Neutrophil (primary cell): Measurements from ENCODE around the gene TAF5L.

ENCODE experiments used
- H3K27ac ChIP-seq: fragments of 200-600 bp; sonication (generic); 2 replicates; pipeline ENCODE4 v1.5.1; 2016; ENCODE audit warnings: mild to moderate bottlenecking, moderate library complexity
- H3K27me3 ChIP-seq: fragments of 200-600 bp; sonication (generic); 2 replicates; pipeline ENCODE4 v1.6.0; 2016; ENCODE audit warnings: mild to moderate bottlenecking
- H3K36me3 ChIP-seq: fragments of 200-600 bp; sonication (generic); 2 replicates; pipeline ENCODE4 v1.5.1; 2017
- H3K4me1 ChIP-seq, 2 experiments: fragments of 200-600 bp in 1 of 2; sonication (generic) in 1 of 2; 1 replicate in 1 of 2; 2 replicates in 1 of 2; pipeline versions ENCODE4 v1.5.1 to v1.6.1; 2013 to 2016; ENCODE audit warnings: low read depth in 1 of 2, low read length in 1 of 2, mild to moderate bottlenecking in 1 of 2, moderate library complexity in 1 of 2; ENCODE audit not compliant: control insufficient read depth in 1 of 2, insufficient read depth in 1 of 2
- H3K4me3 ChIP-seq, 2 experiments: fragments of 200-600 bp in 1 of 2; sonication (generic) in 1 of 2; 1 replicate in 1 of 2; 2 replicates in 1 of 2; pipeline ENCODE4 v1.5.1; 2013 to 2016; ENCODE audit warnings: low read depth in 1 of 2, low read length in 1 of 2, mild to moderate bottlenecking in 1 of 2, moderate library complexity in 1 of 2
- H3K9me3 ChIP-seq: fragments of 200-600 bp; sonication (generic); 2 replicates; pipeline ENCODE4 v1.5.1; 2016
- CTCF ChIP-seq: fragments of 200-600 bp; sonication (generic); IDR thresholded peaks from 2 replicates; pipeline ENCODE4 v1.5.1; 2016; ENCODE audit warnings: antibody characterized with exemption

The TAF5L gene

DNA sequence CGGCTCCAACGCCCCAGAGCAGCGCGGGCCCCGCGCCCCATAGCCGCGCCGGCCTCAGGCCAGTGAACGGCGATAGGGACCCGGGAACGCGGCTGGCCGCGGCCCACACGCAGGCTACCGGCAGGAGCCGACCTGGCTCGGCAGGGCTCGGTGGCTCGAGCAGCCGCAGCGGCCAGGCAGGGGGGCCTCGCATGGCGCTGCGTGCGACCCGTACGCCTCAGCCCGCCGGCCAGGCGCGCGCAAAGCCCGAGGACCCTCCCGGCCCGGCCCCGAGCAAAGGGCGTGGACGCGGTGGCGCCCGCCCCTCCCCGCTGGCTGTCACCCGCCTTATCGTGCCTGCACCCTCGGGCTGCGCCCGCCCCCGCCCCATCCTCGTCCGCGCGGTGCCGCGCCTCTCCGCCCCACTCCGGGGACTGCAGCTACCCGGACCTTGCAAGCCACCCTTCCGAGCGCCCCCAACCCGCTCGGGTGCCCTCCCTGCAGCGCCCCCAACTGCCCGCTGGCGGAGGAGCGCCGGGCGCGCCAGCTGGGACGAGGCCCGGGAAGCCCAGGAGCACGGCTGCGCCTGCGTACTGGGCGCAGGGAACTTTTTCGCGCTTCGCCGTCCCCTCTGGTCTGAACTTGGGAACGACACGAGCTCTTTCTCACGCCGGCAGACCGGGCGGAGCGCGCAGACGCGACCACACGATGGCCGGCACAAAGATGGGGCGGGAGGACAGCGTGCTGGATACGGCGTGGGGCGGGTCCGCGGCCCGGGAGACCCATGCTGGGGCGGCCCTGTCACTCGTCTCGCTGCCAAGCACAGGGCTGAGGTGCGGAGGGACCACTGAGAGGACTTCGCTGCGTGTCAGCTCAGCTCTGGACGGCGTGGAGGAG, 67.2 kb downstream of the TAF5L start, which contains the start of gene ABCB10:
Gene ABCB10 (minus strand): TSS at position 248 of the 876 bp plus-strand sequence. CDS start 55 bp downstream, at position 193.
- H3K4me3 ChIP-seq: peak within 1 kb of the TSS; percentile 81 to 89
- no peaks in the 10 kb centered on the region for H3K27me3 ChIP-seq
- peaks cover 25 to 28% of the 10 kb centered on the region in 2 experiments for H3K4me1 ChIP-seq
- H3K36me3 ChIP-seq: no peaks in the 10 kb centered on the region
- peak within 1 kb of the TSS; percentile 83 for H3K27ac ChIP-seq
- H3K9me3 ChIP-seq: no peaks in the 10 kb centered on the region
- TF ChIP-seq CTCF: peak; percentile 64

DNA sequence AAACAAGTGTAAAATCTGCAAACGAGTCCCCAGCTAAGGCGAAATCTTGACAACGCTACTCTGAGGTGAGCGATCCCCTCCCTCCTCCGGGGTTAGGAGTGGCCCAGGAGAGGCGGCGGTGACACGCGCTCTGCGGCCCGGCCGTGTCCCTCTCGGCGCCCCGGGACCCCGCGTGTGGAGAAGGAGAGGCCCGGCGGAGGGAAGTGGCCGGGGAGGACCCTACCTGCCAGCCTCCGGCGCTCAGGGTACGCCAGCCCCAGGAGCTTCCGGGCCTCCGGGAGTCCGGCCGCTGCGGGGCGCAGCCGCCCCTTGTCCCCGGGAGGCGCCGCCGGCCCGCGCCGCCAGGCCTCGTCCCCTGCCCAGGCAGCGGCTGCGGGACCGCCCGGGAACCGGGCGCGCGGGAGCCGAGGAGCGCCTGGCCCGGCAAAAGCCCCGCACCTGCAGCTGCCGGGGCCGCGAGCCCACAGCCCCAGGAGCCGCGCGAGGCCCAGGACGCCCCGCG, 68.0 kb downstream of the TAF5L start:
- Histone ChIP-seq H3K4me1 (peaks cover 31 to 32% of the 10 kb centered on the region in 2 experiments), H3K4me3 (peak overlapping the region; percentile 81 to 89), H3K36me3 (no peaks in the 10 kb centered on the region), H3K27ac (peak overlapping the region; percentile 83), H3K27me3 (no peaks in the 10 kb centered on the region), H3K9me3 (no peaks in the 10 kb centered on the region)
- no peak for TF ChIP-seq CTCF

DNA sequence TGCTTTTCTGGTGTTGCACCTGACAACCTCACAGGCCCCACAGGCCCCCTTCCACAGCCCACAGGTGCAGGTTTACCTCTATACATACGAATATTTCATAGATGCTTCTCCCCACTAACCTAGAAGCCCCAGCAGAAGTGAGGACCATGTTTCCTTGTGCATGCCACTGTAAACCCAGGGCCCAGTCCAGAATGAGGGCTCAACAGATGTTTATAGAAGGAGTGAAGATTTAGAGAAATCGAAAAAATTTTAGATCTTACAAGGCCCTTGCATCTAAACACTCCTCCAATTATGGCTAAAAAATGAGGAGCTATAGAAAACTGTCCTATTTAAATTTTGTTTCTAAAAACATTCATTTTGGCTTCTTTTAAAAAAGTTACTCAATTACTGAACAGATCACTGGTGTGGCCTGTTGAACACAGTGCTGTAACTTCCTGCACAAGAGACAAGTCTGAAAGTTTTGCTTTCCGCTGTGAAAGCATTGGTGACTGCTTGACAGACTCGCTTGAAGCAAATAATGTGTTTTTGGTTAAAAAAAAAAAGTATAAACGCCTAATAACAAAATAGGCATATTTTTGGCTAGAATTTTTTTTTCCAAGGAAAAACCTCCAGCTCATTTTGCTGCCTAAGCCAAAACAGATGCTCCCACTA, 68.6 kb downstream of the TAF5L start:
- Histone ChIP-seq H3K27ac (peak overlapping the region; percentile 83), H3K27me3 (no peaks in the 10 kb centered on the region), H3K4me1 (peaks cover 35 to 38% of the 10 kb centered on the region in 2 experiments), H3K4me3 (peak overlapping the region; percentile 69 to 81), H3K36me3 (no peaks in the 10 kb centered on the region), H3K9me3 (no peaks in the 10 kb centered on the region)
- TF ChIP-seq CTCF: no peak

DNA sequence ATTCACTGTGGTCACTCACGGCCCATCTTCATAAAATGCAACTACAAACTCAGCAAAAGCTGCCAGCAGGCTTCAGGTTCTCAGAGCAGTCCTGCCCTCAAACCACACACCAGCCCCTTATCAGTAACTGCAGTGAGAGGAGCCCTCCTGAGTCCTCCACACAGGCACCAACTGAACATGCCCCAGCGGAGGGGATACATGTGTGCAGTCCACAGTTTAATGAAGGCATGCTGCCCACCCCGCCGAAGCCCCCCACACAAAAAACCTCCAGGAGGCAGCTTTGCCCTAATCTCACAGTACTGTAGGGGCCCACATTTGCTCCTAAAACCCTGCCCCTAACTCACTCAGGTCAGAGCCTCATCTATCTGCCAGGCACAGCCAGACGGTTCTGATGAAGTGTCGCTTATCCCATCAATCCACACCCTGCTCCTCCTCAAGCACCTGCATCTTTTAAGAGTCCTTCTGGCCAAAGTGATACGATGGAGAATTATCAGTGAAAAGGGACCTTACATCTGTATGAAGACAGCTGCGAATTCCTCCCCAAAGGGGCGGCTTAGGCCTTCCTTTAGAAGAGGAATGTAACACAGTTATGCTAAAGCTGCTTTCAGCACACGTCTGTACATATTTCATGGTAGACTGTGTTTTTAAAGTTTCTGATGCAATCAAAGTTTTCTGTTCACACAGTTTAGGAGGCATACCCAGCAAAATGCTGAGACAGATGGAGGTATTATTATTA, 70.9 kb downstream of the TAF5L start:
- H3K4me3 ChIP-seq: no peak overlapping the region
- H3K36me3 ChIP-seq: no peaks in the 10 kb centered on the region
- no peak for TF ChIP-seq CTCF
- H3K4me1 ChIP-seq: peaks cover 40% of the 10 kb centered on the region in 2 experiments
- H3K27ac ChIP-seq: no peak overlapping the region
- no peaks in the 10 kb centered on the region for H3K9me3 ChIP-seq
- H3K27me3 ChIP-seq: no peaks in the 10 kb centered on the region

GRCh38 chr1:229553621-229554130, 72.2 kb downstream of the TAF5L start:
- Histone ChIP-seq H3K4me3 (no peak overlapping the region), H3K9me3 (no peaks in the 10 kb centered on the region), H3K27ac (peak overlapping the region; percentile 38), H3K4me1 (peaks cover 32 to 36% of the 10 kb centered on the region in 2 experiments), H3K36me3 (peaks cover 5% of the 10 kb centered on the region), H3K27me3 (no peaks in the 10 kb centered on the region)
- no peak for TF ChIP-seq CTCF
